ENCODE results near the gene PLXNA2.

PLXNA2 gene

DNA sequence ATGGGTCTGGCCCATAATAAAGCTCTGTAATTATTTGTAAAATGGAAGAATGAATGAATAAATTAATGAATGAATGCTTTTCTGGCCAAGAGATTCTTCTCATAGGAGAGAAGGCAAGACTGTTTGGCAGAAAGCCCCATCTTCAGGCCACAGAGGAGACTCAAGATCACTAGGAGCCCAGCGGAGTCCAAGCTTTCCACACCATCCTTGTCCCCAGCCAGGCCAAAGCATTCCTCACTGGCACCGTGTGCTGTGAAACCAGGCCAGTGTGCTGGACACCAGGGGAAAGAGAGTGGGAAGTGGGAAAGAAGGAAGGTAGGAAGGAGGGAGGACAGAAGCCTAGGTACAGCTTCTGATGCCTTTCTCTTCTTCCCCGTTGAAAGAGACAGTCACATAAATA, 86.4 kb downstream of the PLXNA2 start:
- DNase-seq = no peak

DNA sequence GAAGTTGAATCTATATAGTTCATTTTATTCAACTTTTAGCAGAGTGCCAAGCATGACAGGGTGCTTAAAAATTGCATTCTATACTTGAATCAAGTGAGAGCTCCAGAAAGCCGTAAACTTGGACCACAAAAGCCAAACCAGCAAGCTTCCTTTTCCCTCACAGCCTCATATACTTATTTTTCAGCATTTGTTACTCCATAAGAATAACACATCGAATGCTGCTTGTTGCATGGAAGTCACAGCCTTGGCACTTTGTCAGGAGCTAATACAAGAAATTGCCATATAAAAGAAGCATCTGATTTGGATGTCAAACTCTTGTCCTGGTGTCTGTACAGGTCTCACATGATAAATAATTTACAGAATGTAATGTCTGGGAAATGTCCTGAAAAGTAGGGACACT, 87.4 kb downstream of the PLXNA2 start:
- DNase-seq = no peak

DNA sequence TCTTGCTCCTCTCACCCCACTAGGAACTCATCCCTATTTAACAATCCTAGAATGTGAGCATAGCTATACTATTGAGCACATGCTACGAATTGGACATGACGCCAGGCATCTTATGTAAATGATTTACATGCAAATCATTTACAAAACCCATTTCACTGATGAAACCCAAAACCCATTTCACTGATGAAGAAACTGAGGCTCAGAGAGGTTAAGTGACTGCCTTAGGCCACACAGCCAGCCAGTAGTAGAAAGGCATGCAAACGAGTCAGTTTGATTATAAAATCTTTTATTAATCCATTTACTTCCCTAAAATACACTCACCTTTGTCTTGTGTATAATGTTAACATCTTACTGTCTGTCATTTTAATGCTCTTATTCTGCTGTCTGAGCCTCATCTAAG, 87.9 kb downstream of the PLXNA2 start:
- DNase-seq = no peak

DNA sequence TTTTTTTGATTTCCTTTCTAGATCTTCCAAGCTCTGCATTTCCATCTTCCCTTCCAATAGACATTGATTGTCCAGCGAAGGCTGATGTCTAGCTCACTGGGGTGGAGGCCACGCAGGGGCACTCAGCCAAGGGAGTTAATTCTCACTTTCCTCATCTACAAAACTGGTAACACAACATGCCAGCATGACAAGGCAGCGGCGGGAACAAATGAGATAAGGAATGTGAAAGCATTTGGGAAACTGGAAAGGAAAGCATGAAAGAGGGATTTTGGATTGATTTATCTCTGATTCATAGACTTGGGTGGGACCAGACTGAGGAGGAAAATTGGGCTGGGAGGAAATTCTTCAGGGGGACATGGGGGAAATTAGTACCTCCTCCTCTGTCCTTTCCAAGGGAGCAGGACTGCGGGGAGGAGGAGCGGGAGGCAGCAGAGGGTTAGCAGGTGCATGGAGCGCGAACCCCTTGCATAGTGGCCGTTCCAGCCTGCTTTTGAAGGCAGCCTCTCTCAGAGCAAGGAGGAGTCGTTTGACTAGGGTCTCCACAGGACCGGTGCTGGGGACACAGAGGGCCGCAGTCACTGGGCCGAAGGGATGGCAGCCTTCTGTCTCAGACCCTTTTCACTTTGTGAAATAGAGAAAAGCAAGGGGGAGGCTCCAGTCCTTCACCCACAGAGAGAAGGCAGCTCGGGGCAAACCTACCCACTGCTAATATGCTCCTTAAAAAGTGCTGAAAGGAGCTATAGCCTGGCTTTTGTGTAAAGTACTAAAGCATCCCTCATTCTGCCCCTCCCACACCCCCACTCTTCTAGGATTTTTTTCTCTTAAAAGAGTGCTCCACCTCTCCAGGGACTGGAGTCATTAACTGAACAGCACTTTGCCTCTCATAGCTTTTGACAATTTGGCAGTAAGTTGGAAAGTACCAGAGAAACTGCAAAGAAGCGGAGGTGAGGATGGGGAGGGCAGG, 89.2 kb downstream of the PLXNA2 start:
- no peak for DNase-seq

DNA sequence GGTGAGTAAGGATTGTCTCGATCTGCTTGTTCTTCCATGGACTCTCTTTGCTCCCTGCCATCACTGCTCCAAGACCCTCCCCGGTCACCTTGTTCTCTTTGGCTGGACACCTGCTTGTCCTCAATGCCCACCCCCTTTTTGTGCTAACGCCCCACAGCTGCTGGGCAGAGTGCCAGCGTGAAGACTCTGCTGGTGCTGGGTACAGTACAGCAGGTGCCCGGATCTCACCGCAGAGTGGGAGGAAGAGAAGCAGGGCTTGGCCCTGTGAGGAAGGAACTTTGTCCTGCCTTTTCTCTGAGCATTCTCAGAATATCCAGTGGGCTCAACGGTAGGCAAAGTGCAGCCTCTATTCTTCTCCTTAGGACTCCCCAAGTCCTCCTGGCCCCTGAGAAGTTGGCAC, 90.1 kb downstream of the PLXNA2 start:
- no peak for DNase-seq

DNA sequence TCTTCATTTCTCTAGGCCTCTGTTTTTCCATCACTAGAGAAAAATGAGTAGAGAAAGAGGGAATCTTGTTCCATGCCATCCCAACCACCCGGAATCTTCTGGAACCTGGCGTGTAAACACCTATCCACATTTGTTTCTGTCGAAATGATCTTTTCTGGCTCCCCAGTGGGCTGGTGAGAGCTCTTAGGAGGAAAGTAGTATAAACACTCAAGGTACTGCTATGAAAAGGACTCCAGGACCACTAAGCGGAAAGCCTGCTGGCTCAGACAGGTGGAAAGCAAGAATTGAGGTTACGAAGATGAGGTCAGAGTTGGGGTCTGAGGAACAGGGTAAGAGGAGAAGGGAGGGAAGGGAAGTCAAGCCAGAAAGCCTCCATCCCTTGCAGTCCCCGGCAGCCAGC, 90.8 kb downstream of the PLXNA2 start:
- DNase-seq = no peak

DNA sequence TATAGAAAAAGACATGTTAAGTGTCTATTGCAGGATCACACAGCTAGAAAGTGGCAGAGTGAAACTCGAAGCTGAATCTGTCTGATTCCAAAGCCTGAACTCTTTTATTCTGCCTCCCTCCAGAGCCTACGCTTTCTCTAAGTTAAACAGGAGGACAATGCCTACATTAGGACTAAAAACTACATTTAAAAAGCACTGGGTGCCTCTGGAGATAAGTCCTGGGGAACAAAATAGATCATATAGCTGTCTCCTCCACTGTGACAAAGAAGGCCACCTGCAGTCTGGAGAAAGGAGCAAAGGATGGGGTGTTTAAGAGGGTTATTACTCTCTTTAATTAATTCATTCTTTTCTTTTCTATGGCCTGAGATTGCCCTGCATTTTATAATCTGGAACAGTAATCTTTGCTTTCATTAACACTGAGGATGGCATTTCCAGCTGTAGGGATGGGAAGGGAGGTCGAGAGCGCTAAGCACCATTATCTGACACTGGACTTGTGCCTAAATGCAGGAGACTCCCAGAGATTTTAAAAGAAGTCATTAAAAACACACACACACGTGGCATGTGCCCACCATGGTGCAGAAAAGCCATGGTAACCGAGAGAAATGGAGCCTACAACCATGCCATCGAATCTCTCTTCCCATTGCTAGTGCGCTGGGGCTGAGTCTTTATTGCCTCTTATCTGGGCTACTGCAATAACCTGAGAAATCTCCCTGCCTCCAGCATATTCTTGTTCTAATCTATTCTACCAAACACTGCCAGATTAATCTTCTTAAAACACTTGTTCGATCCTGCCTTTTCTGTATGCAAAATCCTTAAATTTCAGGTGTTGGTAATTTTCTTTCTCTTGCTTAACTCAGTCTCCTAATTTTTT, 92.2 kb downstream of the PLXNA2 start:
- no peak for DNase-seq

DNA sequence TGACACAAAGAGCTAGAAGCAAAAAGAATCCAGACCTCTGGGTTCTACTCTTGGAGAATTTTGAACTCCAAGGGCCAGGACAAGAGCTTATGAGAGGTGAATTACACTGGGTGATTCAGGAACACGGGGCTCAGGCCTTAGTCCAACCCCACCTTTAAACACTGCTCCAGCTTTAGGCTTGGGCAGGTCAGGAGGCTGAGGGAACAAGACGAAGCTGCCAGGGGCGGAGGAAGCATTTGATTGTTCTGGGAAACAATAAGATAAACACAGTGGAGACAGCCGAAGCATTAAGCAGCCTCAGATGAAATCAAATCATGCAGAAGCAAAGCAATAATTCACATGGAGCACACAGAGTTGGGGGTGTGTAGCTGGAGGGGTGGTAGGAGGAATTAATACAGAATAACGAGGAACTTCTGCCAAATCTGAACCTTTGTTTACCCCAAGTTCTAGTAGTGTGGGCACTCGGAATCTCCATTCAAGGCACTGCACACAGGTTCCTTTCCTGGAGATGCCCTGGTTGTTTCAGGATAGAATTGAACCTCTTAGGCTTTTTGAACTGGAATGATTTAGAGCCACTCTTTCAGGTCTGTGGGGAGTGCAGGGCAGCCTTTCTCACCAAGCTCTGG, 93.2 kb downstream of the PLXNA2 start:
- no peak for DNase-seq

DNA sequence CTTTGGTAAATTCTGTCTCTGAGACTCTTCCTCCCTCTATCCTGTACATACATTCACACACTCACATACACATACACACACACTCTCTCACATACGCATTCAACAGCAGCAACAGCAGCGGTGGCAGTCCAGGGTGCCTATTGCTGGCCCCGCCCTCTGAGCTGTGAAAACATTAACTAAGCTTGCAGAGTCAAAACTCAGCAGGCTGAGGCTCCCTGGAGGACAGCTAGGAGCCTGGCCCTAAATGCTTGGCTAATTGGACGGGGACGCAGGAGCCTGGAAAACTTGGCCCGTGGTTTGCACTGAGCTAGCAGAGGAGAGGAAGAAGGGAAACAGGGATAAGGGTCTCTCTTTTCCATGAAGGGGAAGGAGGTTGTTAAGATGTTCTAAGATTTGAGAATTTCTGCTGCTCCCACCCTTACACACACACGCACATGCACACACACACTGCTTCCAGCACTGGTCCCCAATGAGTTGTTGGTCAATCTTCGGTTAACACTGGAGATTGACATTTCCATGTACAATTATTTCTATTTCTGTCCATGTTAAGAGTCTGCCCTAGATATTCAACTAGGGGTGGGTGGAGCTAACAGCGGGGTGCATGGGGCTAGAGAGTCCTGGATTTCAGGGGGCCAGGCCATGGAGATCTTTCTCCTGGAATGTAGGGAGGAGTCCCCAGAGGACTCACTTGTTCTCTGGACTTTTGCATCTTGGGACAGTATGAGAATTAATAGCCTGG, 94.2 kb downstream of the PLXNA2 start:
- no peak for DNase-seq

DNA sequence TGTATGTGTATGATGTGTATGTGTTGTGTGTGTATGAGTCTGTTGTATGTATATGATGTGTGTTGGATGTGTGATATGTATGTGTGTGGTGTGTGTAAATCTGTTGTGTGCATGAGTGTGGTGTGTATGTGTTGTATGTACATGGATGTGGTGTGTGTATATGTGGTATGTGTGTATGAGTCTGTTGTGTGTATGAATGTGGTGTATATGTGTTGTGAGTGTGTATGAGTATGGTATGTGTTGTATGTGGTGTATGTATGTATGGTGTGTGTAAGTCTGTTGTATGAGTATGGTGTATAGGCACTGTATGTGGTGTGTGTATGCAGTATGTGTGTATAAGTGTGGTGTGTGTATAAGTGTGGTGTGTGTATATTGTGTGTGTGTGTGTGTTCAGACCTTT, 95.0 kb downstream of the PLXNA2 start:
- DNase-seq = no peak

DNA sequence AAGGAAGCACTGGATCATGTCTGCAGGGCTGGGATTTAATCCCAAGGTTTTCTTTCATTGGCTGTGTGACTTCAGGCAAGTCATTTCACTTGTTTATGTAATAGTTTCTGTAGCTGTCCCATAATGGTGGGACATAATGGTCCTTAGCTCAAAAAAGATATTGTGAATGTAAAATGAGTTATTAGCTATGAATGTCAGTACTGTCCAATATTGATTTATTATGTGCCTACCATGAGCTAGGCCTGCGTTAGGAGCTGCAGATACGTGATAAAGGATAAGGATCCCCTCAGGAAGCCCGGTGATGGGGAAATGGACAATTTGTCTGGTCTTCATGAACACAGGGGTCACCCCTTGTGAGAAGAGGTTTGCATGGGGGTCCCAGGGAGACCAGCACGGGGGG, 95.8 kb downstream of the PLXNA2 start:
- DNase-seq = no peak

DNA sequence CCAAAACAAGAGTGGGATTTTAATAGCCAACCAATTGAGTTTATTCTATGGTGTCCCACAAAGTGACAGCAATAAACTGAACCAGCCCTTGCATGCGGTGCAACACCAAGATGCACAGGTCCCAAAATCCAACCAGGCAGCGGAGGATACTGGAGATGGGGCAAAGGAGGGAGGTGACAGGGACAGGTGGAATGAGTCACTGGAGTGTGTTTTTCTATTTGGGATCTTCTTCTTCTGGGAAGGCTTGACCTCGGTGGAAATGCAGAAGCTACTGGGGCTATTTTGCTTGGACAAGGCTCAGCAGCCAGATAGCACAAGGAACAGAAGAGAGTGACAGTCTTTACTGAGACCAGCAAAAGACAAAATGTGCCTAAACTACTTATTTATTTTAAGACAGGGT, 97.5 kb downstream of the PLXNA2 start:
- DNase-seq = no peak

DNA sequence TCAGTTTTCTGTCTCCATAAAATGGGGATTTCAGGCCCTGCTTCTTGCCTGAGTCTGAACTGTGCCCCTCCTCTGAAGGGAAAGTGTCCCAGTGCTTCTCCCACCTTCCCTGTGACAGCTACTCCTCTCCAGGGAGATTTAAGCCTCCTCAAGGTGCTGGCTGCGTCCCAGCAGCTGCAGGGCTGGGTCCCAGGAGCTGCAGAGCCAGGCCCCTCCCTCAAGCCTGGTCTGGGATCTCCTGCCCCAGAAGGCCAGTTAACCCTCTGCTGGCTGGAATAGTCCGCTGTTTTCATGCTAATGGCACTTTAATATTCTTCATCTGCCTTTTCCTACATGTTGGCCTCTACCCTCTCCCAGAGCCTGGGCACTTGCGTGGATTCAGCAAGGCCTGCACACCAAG, 99.0 kb downstream of the PLXNA2 start:
- DNase-seq = no peak

DNA sequence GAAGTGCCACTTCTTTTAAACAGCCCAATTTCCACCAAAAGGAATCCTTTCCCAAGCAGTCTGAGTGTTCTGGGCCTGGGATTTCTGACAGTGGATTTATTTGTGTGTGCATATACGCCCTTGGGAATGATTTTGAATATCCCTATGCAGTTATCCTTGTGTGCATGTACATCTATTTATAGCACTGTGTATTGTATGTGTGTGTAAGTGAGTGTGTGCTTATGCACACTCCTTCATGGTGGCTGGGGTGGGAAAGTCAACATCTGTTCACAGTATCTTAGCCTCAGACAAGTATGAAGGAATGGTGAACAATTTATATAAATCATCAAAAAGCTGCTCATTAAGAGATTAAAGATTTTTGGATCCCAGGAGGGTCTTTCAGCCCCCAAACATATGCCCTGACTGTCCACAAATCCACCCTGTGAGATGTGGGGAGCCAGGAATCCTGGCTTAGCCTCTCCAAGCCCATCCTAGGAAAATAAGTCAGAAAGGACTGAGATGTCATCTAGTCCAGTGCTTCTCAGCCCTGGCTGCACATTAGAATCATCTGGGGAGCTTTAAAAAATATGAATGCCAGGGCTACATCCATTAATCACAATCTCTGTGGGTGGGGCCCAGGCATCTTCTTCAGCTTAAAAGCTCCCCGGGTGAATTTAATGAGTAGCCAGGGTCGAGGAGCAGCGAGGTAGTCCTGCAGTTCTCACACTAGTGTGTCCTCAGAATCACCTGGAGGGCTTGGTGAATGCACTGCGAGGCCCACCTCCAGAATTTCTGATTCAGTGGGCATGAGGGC, 101.4 kb downstream of the PLXNA2 start:
- DNase-seq = no peak

DNA sequence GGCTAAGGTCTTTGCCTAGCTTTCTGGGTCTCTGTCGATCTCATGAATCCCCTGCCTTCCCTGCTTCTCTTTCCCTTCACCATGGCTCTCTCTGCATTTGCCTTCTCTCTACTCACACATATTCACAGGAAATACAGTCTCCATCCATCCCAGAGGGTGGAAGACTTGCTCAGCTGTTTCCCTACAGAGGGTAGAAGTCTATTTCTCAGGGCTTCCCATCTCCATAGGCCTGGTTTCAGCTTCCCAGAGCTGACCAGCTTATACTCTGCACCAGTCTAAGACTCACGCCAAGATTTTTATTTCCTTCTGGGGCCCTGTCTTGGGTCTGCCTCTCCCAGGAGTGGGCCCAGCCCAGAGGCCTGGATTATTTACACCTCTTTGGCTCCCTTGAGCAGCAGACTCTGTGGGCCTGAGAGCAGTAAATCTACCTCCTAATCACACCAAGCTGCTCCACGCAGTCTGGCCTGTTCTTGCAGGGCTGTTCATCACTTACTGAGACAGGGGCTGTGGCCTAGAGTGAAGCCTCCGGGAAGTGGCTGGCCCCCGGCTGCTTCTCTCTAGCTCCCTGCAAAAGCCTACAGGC, 102.5 kb downstream of the PLXNA2 start:
- no peak for DNase-seq

DNA sequence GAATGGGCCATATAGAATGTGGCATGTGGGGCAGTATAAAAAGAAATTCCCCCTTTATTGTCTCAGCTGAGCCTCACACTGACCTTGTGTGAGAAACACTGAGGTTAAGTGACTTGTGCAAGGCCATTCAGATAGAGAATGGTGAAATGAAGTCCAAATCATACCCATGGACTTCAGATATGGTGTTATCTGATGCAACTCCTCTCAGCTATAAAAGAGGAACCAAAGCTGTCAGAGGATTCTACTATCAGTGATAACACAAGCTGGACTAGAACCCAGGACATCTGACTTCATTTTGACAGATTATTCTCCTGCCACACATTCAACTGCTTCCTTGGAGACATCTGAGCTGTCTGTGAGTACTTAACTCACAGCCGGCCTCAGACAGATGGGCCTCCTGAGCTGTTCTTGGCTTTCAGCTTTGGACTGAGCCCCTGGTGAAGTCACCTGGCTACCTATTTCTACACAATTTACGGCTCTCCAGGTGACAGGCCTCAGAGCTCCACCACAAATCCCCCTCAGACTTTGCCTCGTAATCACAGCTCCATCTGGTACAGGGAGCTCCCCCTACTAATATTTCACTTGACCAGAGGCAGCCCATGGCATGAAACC, 104.6 kb downstream of the PLXNA2 start:
- no peak for DNase-seq

DNA sequence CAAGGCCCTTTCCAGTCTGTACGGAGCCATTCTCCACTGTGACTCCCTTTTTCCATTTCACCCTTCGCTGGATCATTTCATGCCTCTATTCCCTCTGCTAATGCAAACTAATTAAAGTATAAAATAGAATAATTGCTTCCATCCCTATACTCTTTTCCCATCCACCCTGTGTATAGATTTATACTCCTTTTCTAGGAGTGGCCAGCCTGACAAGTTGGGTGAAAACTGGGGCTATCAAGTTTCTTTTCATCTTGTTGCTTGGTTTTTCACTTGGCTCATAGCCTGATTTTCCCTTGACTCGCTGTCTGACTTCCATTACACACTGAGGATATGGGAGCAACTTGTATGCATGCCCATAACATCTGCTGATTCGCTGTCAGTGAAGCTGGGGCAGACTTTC, 107.0 kb downstream of the PLXNA2 start:
- no peak for DNase-seq

DNA sequence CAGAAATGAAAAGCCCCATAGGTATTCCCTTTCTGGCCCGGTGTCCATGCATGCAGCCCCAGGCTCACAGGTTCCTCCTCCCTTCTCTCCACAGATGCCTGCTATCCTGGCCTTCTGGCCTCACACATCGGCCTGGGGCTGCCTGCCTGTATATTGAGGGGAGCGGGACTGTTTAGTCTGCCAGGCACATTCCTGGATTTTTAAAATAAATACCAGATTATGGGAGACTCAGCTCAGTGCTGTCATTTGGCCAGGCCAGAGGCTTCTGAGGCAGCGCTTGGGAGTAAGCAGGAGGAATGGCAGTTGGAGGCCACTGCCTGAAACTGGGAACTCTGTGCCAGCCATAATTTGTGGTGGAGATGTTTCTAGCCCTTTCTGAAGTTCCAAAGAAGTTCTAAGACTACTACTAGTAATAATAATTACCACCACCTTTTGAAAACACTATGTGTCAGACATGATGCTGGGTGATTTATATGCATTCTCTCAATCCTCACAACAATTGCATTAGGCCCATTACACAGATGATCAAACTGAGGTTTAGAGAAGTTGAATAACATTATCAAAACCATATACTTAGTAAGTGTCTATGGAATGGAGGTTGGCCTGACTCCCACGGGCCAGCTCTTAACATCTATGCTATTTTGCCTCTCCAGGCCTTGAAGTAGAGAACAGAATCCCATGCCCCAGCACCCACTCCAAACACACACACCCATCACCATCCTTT, 107.6 kb downstream of the PLXNA2 start:
- DNase-seq = no peak

DNA sequence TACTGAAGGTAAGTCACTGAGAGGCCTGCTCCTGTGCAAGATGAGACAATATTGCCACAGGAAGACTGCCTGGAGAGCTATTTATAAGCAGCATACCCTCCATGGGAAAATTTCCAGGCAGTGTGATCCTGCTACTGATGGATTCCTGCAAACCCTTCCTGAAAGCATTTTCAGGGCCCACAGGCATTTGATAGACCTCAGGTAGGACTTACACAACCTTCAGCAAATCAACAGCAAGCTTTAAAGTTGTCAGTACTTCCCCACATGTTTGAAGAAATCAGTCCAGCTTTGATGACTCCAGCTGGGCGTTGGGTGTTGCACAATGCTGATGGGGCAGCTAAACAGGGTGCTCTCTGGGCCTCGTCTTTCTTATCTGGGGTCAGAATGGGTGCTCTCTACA, 108.8 kb downstream of the PLXNA2 start:
- DNase-seq = no peak

DNA sequence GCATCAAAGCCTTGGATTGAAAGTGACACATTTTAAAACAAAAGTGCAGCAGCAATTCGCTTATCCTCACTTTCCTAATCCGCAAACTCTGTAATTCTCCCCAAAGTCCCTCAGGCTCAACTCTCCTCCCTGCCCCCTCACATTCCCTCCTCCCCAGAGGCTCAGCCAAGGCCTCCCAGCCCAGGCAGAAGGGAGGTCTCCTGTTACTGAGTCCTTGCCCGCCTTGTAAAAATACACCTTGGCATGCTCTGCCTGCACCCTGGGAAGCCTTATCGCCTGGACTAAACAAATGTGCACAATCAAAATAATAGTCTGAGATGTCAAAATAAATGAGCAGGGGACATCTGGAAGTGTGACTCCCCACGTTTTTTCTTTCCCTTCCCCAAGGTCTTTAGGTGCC, 109.7 kb downstream of the PLXNA2 start:
- no peak for DNase-seq

Data from stimulated activated CD4-positive, alpha-beta T cell treated with anti-CD3 and anti-CD28 coated beads, Interleukin-2, amount 100 ng/mL, for 24 hours (primary cell).